ENCODE data around the gene TEKT5. TPM values are rescaled to one million over a fixed set of nuclear protein-coding genes. Genes with fewer than 3 reads are reported as not detected.

TEKT5 gene
- total and polyA plus RNA-seq, 9 of the 15 experiments (the other 6 are each of a cell fraction or from before 2014, with no cell fraction given), result 0.10 to 0.19 TPM; not detected in 7

GRCh38 chr16:10738231-10739077 lies 43.7 kb upstream of the TEKT5 start (continued):
- peak; percentile 55; the same call in 1 of the 2 replicates for TF ChIP-seq ZNF592 (IDR thresholded peaks at IDR 0.05)
- TF ChIP-seq HSF4 (CRISPR knock-in tag; IDR thresholded peaks at IDR 0.05; ENCODE audit: borderline replicate concordance), result no peak
- peak; percentile 83 for TF ChIP-seq TFAP4 (CRISPR knock-in tag; IDR thresholded peaks at IDR 0.05; ENCODE audit: borderline replicate concordance)
- no peak for TF ChIP-seq ZBTB1 (CRISPR knock-in tag; IDR thresholded peaks at IDR 0.05; ENCODE audit: borderline replicate concordance, low read depth)
- TF ChIP-seq E2F5 (CRISPR knock-in tag; IDR thresholded peaks at IDR 0.05), result no peak
- no peak for TF ChIP-seq BRF2 (IDR thresholded peaks at IDR 0.05; ENCODE audit: borderline replicate concordance, insufficient read depth, insufficient read length)
- peak; percentile 60 for TF ChIP-seq CBFA2T2 (conservative IDR thresholded peaks at IDR 0.05)
- TF ChIP-seq ZBTB11 (CRISPR knock-in tag; IDR thresholded peaks at IDR 0.05), result peak in 1 of 3 experiments; percentile 19; a peak in 1 of 6 replicates
- no peak for TF ChIP-seq MLLT1 (IDR thresholded peaks at IDR 0.05)
- TF ChIP-seq VEZF1 (CRISPR knock-in tag; IDR thresholded peaks at IDR 0.05), result no peak
